GM18861 (cell line): Measurements from ENCODE around the gene KRTAP2-1.
"Not testable (repeated sequence)": the region's sequence is repeated elsewhere in the genome, so short reads cannot be mapped to it uniquely, and the experiment has no call there.

Source experiments
- ATAC-seq: cut with Tn5 transposase; IDR thresholded peaks from one replicate; pipeline ENCODE4 v1.9.1; 2021; ENCODE audit not compliant: unreplicated experiment

Gene KRTAP2-1

GRCh38 chr17:41058741-41059140 is 11.6 kb upstream of the KRTAP2-1 start:
- ATAC-seq, result no peak

GRCh38 chr17:41057547-41057946 is 10.4 kb upstream of the KRTAP2-1 start:
- no peak for ATAC-seq

GRCh38 chr17:41055130-41055529 is 8.0 kb upstream of the KRTAP2-1 start, which contains the start of gene KRTAP2-2:
Gene KRTAP2-2, minus strand, starts transcription at chr17:41055230. Its CDS starts 19 bp downstream, at chr17:41055211.
- not testable (repeated sequence) for ATAC-seq

- ATAC-seq, result not testable (repeated sequence)
These were observed 7.4 kb upstream of the KRTAP2-1 start for GRCh38 chr17:41054556-41054955.

GRCh38 chr17:41054025-41054424 is 6.9 kb upstream of the KRTAP2-1 start:
- ATAC-seq, result no peak

- ATAC-seq, result no peak
These were observed 5.5 kb upstream of the KRTAP2-1 start for GRCh38 chr17:41052566-41052965.

GRCh38 chr17:41049110-41049509 is 2.0 kb upstream of the KRTAP2-1 start:
- ATAC-seq, result no peak

GRCh38 chr17:41048441-41048840 is 1.3 kb upstream of the KRTAP2-1 start:
- ATAC-seq, result no peak

GRCh38 chr17:41042953-41043352 is 4.2 kb downstream of the KRTAP2-1 start:
- no peak for ATAC-seq

- ATAC-seq, result not testable (repeated sequence)
These were observed 6.1 kb downstream of the KRTAP2-1 start, which contains the start of gene KRTAP1-1 for GRCh38 chr17:41040783-41041571. Gene KRTAP1-1, minus strand, starts transcription at chr17:41041450. Its CDS starts 53 bp downstream, at chr17:41041397.

- ATAC-seq, result no peak
These were observed 9.2 kb downstream of the KRTAP2-1 start for GRCh38 chr17:41037853-41038350.

- not testable (repeated sequence) for ATAC-seq
These were observed 12.7 kb downstream of the KRTAP2-1 start, which contains the start of gene KRTAP1-3 for GRCh38 chr17:41034346-41034935. Gene KRTAP1-3, minus strand, starts transcription at chr17:41034874. Its CDS starts 53 bp downstream, at chr17:41034821.

- no peak for ATAC-seq
These were observed 17.4 kb downstream of the KRTAP2-1 start, which contains the start of gene KRTAP1-4 for GRCh38 chr17:41029633-41030245. Gene KRTAP1-4, minus strand, starts transcription at chr17:41030195. Its CDS starts 117 bp downstream, at chr17:41030078.

- no peak for ATAC-seq
These were observed 20.2 kb downstream of the KRTAP2-1 start, which contains the start of gene KRTAP1-5 for GRCh38 chr17:41026715-41027471. Gene KRTAP1-5, minus strand, starts transcription at chr17:41027208. Its CDS starts 53 bp downstream, at chr17:41027155.

GRCh38 chr17:41024697-41025096 is 22.4 kb downstream of the KRTAP2-1 start:
- no peak for ATAC-seq

- no peak for ATAC-seq
These were observed 26.8 kb downstream of the KRTAP2-1 start for GRCh38 chr17:41020336-41020735.

GRCh38 chr17:41019415-41019814 is 27.7 kb downstream of the KRTAP2-1 start:
- no peak for ATAC-seq

- no peak for ATAC-seq
These were observed 28.6 kb downstream of the KRTAP2-1 start for GRCh38 chr17:41018541-41018940.

GRCh38 chr17:41016578-41017215 is 30.4 kb downstream of the KRTAP2-1 start:
- no peak for ATAC-seq

GRCh38 chr17:41015454-41015853 is 31.7 kb downstream of the KRTAP2-1 start:
- no peak for ATAC-seq
